CD14-positive monocyte (primary cell): ENCODE results near the gene KRTAP17-1. TPM values are rescaled to one million over a fixed set of nuclear protein-coding genes. Genes with fewer than 3 reads are reported as not detected.

Experiments
- DNase-seq, 3 donors: peaks; one replicate each; pipeline ENCODE4 v3.0.0-alpha.2; 2011 to 2022
- H2AFZ ChIP-seq: 2 replicates; pipeline ENCODE4 v1.6.0; 2012; ENCODE audit warnings: mild to moderate bottlenecking, low read depth, low read length, inconsistent platforms; ENCODE audit not compliant: insufficient read depth, poor library complexity, severe bottlenecking
- H3K27ac ChIP-seq, 2 donors: 1 replicate in 1 of 2; 2 replicates in 1 of 2; pipeline ENCODE4 v1.5.1; 2012 to 2013; ENCODE audit warnings: low read length in 2 of 2, control low read depth in 1 of 2, inconsistent platforms in 1 of 2, low read depth in 1 of 2, mild to moderate bottlenecking in 1 of 2
- H3K27me3 ChIP-seq, 2 donors: one replicate each; pipeline versions ENCODE4 v1.6.0 to v1.6.1; 2011 to 2013; ENCODE audit warnings: low read length in 2 of 2; ENCODE audit not compliant: control insufficient read depth in 2 of 2, insufficient read depth in 2 of 2
- H3K36me3 ChIP-seq, 2 donors: replicated peaks in 1 of 2; 1 replicate in 1 of 2; 2 replicates in 1 of 2; pipeline versions ENCODE4 v1.5.1 to v1.6.1; 2012 to 2013; ENCODE audit warnings: low read length in 2 of 2, control low read depth in 1 of 2, inconsistent platforms in 1 of 2, mild to moderate bottlenecking in 1 of 2; ENCODE audit not compliant: insufficient read depth in 2 of 2, control insufficient read depth in 1 of 2
- H3K4me1 ChIP-seq, 2 donors: 1 replicate in 1 of 2; 2 replicates in 1 of 2; pipeline versions ENCODE4 v1.5.1 to v1.6.1; 2012 to 2013; ENCODE audit warnings: low read length in 2 of 2, control low read depth in 1 of 2, inconsistent platforms in 1 of 2, mild to moderate bottlenecking in 1 of 2, moderate library complexity in 1 of 2; ENCODE audit not compliant: insufficient read depth in 2 of 2, control insufficient read depth in 1 of 2
- H3K4me2 ChIP-seq: replicated peaks from 2 replicates; pipeline ENCODE3; 2012; ENCODE audit warnings: low read length, moderate library complexity, mild to moderate bottlenecking; ENCODE audit not compliant: poor library complexity, severe bottlenecking; ENCODE audit errors: extremely low read depth
- H3K4me3 ChIP-seq, 3 experiments: fragments of 200-600 bp in 1 of 3; sonication (generic) in 1 of 3; replicated peaks in 1 of 3; 1 replicate in 2 of 3; 2 replicates in 1 of 3; pipeline ENCODE4 v1.5.1; 2011 to 2013; ENCODE audit warnings: low read length in 3 of 3, mild to moderate bottlenecking in 3 of 3, control low read depth in 2 of 3, low read depth in 2 of 3, inconsistent platforms in 1 of 3, moderate library complexity in 1 of 3
- H3K79me2 ChIP-seq: 2 replicates; pipeline ENCODE4 v1.6.0; 2012; ENCODE audit warnings: mild to moderate bottlenecking, control low read depth, inconsistent platforms, low read length, moderate library complexity; ENCODE audit not compliant: insufficient read depth
- H3K9ac ChIP-seq: 2 replicates; pipeline ENCODE4 v1.6.0; 2017; ENCODE audit warnings: low read length, mild to moderate bottlenecking; ENCODE audit not compliant: insufficient read depth, poor library complexity, severe bottlenecking
- H3K9me3 ChIP-seq, 2 donors: replicated peaks in 1 of 2; 1 replicate in 1 of 2; 2 replicates in 1 of 2; pipeline versions ENCODE4 v1.5.1 to v1.6.1; 2012 to 2013; ENCODE audit warnings: low read length in 2 of 2, control low read depth in 1 of 2; ENCODE audit not compliant: control insufficient read depth in 1 of 2, insufficient read depth in 1 of 2
- H4K20me1 ChIP-seq: 2 replicates; pipeline ENCODE4 v1.6.0; 2012; ENCODE audit warnings: mild to moderate bottlenecking, low read length, control low read depth, moderate library complexity; ENCODE audit not compliant: insufficient read depth
- H3K27ac Mint-ChIP-seq, 7 donors: one replicate each; pipeline ENCODE4 v1.8.0; 2020; ENCODE audit warnings: mild to moderate bottlenecking in 7 of 7, mixed read lengths in 7 of 7, moderate library complexity in 6 of 7, inconsistent platforms in 2 of 7
- H3K27me3 Mint-ChIP-seq, 3 donors: one replicate each; pipeline ENCODE4 v1.8.0; 2021 to 2022; ENCODE audit warnings: low read depth in 3 of 3, mild to moderate bottlenecking in 3 of 3, mixed read lengths in 3 of 3, moderate library complexity in 3 of 3, inconsistent platforms in 1 of 3
- H3K36me3 Mint-ChIP-seq, 2 donors: one replicate each; pipeline ENCODE4 v1.8.0; 2020; ENCODE audit warnings: mixed read lengths in 2 of 2, inconsistent platforms in 1 of 2, mild to moderate bottlenecking in 1 of 2
- H3K4me1 Mint-ChIP-seq: one replicate; pipeline ENCODE4 v1.8.0; 2020; ENCODE audit warnings: mild to moderate bottlenecking, mixed read lengths
- H3K4me3 Mint-ChIP-seq, 2 donors: one replicate each; pipeline ENCODE4 v1.8.0; 2020; ENCODE audit warnings: mild to moderate bottlenecking in 2 of 2, mixed read lengths in 2 of 2, moderate library complexity in 1 of 2
- H3K9me3 Mint-ChIP-seq, 7 donors: one replicate each; pipeline ENCODE4 v1.8.0; 2020 to 2022; ENCODE audit warnings: mixed read lengths in 7 of 7, mild to moderate bottlenecking in 6 of 7, moderate library complexity in 6 of 7, inconsistent platforms in 2 of 7
- WGBS: methylation state at CpG from one replicate; pipeline ENCODE4 v1.1.5; 2013; ENCODE audit warnings: missing lambda C conversion rate; ENCODE audit not compliant: insufficient coverage; 5-methylcytosine and 5-hydroxymethylcytosine counted together
- intact Hi-C, 2 donors: fragments of 100-400 bp; cut with micrococcal nuclease; formaldehyde crosslinking; loops; one replicate each; pipeline versions ENCODE4 v1.15.0 to v1.15.1; 2023
- polyA plus RNA-seq, 3 donors: library from polyadenylated mRNA; depleted of rRNA in 1 of 3; unstranded in 2 of 3; stranded (reverse) in 1 of 3; fragments of 300-500 nt in 2 of 3; fragments of >200 nt in 1 of 3; fragmentation: Illumina TruSeq in 2 of 3; gene quantifications; 1 replicate in 2 of 3; 2 replicates in 1 of 3; pipeline ENCODE4 v1.2.3, GENCODE V29; 2012 to 2021
- TF ChIP-seq, protein P1 (sequence below): fragments of 200-600 bp; IDR thresholded peaks from one replicate; pipeline ENCODE4 v1.8.0; 2022; ENCODE audit warnings: antibody characterized with exemption, mild to moderate bottlenecking

Gene KRTAP17-1
- polyA plus RNA-seq, 3 donors = not detected

GRCh38 chr17:41345992-41346391 lies 30.5 kb upstream of the KRTAP17-1 start:
- H3K4me3 ChIP-seq = no peak overlapping the region
- H3K4me3 Mint-ChIP-seq = no peak overlapping the region
- H3K36me3 Mint-ChIP-seq = peaks cover 0 to 2% of the 10 kb centered on the region in 2 donors
- H3K36me3 ChIP-seq = no peaks in the 10 kb centered on the region
- H3K27me3 Mint-ChIP-seq = peaks cover 2 to 10% (median 4%) of the 10 kb centered on the region in 3 donors
- H3K9me3 Mint-ChIP-seq = peaks cover 10 to 23% (median 19%) of the 10 kb centered on the region in 7 donors
- H3K27ac ChIP-seq = no peak overlapping the region
- no peaks in the 10 kb centered on the region for H3K27me3 ChIP-seq
- H3K4me2 ChIP-seq = no peak overlapping the region
- no peak overlapping the region for H2AFZ ChIP-seq
- no peaks in the 10 kb centered on the region for H3K79me2 ChIP-seq
- WGBS = 100% methylated on average over 2 of the region's 3 CpGs
- peaks cover 0 to 1% of the 10 kb centered on the region in 2 donors for H3K4me1 ChIP-seq
- no peak overlapping the region for H3K27ac Mint-ChIP-seq
- no peak overlapping the region for H3K9ac ChIP-seq
- intact Hi-C loops = no loop called here
- peaks cover 15 to 16% of the 10 kb centered on the region in 2 donors for H3K9me3 ChIP-seq
- DNase-seq = no peak
- peaks cover under 1% of the 10 kb centered on the region for H3K4me1 Mint-ChIP-seq
- no peaks in the 10 kb centered on the region for H4K20me1 ChIP-seq
- TF ChIP-seq, protein P1, sequence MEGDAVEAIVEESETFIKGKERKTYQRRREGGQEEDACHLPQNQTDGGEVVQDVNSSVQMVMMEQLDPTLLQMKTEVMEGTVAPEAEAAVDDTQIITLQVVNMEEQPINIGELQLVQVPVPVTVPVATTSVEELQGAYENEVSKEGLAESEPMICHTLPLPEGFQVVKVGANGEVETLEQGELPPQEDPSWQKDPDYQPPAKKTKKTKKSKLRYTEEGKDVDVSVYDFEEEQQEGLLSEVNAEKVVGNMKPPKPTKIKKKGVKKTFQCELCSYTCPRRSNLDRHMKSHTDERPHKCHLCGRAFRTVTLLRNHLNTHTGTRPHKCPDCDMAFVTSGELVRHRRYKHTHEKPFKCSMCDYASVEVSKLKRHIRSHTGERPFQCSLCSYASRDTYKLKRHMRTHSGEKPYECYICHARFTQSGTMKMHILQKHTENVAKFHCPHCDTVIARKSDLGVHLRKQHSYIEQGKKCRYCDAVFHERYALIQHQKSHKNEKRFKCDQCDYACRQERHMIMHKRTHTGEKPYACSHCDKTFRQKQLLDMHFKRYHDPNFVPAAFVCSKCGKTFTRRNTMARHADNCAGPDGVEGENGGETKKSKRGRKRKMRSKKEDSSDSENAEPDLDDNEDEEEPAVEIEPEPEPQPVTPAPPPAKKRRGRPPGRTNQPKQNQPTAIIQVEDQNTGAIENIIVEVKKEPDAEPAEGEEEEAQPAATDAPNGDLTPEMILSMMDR = no peak

- Histone ChIP-seq H3K79me2 (no peaks in the 10 kb centered on the region), H3K9ac (no peak overlapping the region), H3K9me3 (peaks cover 15 to 16% of the 10 kb centered on the region in 2 donors), H3K4me2 (no peak overlapping the region), H2AFZ (no peak overlapping the region), H3K36me3 (no peaks in the 10 kb centered on the region), H3K4me3 (no peak overlapping the region), H3K27me3 (no peaks in the 10 kb centered on the region), H4K20me1 (no peaks in the 10 kb centered on the region), H3K27ac (no peak overlapping the region), H3K4me1 (peaks cover 22 to 29% of the 10 kb centered on the region in 2 donors)
- Mint-ChIP-seq H3K4me3 (no peak overlapping the region), H3K27me3 (peaks cover 2 to 5% (median 4%) of the 10 kb centered on the region in 3 donors), H3K36me3 (peaks cover 0 to 2% of the 10 kb centered on the region in 2 donors), H3K9me3 (peaks cover 10 to 23% (median 19%) of the 10 kb centered on the region in 7 donors), H3K27ac (peak overlapping the region in 1 of 7 donors; percentile 5), H3K4me1 (peaks cover 25% of the 10 kb centered on the region)
- WGBS = 84% methylated on average over 3 of the region's 3 CpGs
- TF ChIP-seq, protein P1 = no peak
- intact Hi-C loops = no loop called here
- DNase-seq = no peak
Measured at GRCh38 chr17:41343029-41343428, 27.5 kb upstream of the KRTAP17-1 start.
